Measurements from ENCODE around the gene DPM3.

Gene DPM3

DNA sequence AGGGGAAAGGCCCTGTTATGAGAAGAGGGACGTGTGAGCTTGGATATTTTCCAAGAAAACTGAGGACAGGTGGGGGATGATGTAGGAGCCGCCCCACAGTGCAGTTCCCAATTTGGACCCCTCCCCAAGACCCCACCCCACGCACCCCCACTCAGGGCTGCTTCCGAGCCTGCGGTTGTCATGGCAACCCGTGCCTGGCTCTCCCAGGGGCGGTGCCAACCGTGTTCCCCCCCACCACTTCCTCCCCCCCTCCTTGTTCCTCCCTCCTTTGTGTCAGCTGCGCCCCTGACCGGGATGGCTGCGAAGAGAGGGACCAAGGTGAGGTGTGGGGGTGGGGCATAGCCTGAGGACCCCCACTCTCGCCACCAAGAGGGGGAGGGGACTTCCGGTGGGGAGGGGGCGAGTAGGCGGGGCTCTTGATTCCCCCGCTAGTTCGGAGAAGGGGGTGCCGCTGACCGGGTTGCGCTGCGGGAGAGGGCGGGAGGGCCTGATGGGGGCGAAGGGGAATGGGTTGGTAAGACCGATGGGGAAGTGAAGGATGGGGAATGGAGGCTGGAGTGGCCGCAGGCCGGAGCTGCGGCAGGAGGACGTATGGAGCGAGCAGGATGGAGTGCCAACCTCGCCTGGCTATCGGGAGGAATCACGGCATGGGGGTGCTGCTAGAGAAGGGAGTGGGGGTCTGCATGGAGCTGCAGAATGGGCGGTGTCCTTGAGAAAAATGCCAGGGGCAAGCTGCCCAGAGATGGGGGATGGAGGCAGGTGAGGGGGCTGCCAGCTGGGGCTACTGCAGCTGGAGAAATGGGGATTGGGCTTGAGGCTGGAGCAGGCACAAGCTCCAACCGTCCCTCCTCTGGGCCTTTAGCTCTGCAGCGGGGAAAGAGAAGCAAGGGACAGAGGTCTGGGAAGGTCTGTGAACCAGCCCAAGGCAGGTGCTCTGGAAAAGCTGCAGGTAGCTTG lies 34.3 kb upstream of the DPM3 start:
- H3K4me3 ChIP-seq (ENCODE audit: low read depth, low read length) = peak overlapping the region; percentile 92
- DNase-seq (ENCODE audit: low read depth, low spot score) = peak; percentile 47
- no peak for TF ChIP-seq CTCF (IDR thresholded peaks at IDR 0.05; ENCODE audit: low read depth, low read length)

DNA sequence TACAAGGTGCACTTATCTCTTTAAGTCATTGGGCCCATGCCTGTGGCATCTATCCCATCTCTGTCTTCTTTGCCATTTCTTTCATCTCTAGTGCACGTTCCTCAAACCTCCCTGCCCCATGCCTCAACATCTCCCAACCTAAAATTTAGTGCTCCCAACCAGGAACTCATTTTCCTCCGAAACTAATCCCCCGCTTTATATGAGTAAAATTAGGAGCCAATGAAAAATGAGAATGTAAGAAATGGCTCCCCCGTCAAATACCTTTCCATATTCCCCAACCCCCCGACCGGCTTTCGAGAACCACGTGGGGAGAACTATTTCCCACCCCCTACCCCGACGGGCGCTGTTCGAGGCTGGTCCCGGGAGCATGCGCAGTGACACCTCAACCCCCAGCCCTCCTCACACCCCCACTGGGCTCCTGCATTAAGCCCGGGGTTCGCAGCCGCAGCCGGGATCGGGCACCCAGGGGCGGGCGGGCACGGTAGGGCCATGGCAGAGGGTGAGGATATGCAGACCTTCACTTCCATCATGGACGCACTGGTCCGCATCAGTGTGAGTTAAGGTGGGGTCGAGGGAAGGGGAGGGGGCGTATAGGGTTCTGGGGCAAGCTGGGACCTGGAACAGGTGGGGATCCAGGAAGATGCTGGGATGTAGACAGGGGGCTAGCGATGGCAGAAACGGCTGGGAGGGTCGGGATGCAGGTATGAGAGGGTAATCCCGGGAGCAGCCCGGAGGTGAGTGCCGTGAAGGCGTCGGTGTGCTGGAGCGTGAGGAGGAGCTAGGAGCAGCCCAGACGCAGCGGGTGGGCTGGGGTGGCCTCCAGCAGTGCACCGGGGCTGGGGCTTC lies 33.4 kb upstream of the DPM3 start, which contains the start of gene TRIM46:
Gene TRIM46, plus strand, starts transcription at position 372 of the 846 bp plus-strand sequence. Its CDS starts 118 bp downstream, at position 490.
- DNase-seq (ENCODE audit: low read depth, low spot score) = peak; percentile 68
- peak within 1 kb of the TSS; percentile 92 for H3K4me3 ChIP-seq (ENCODE audit: low read depth, low read length)
- no peak for TF ChIP-seq CTCF (IDR thresholded peaks at IDR 0.05; ENCODE audit: low read depth, low read length)
- in situ Hi-C loops (cut with HindIII; ENCODE audit: low sequenced_read_pairs) = no loop called here

More for the DNA sequence above, 34.3 kb upstream of the DPM3 start:
- in situ Hi-C loops (cut with HindIII; ENCODE audit: low sequenced_read_pairs) = no loop called here

- peak; percentile 96 for DNase-seq (ENCODE audit: low read depth, low spot score)
- peak; percentile 96 for TF ChIP-seq CTCF (IDR thresholded peaks at IDR 0.05; ENCODE audit: low read depth, low read length)
- H3K4me3 ChIP-seq (ENCODE audit: low read depth, low read length) = peak within 1 kb of the TSS; percentile 92
- in situ Hi-C loops (cut with HindIII; ENCODE audit: low sequenced_read_pairs) = no loop called here
These were observed 32.6 kb upstream of the DPM3 start, which contains the start of gene KRTCAP2 for GRCh38 chr1:155172732-155173477. TSS of gene KRTCAP2 (minus strand) at chr1:155173304. CDS start at chr1:155173224, 80 bp downstream.

GRCh38 chr1:155171836-155172731 lies 31.8 kb upstream of the DPM3 start:
- peak overlapping the region; percentile 92 for H3K4me3 ChIP-seq (ENCODE audit: low read depth, low read length)
- TF ChIP-seq CTCF (IDR thresholded peaks at IDR 0.05; ENCODE audit: low read depth, low read length) = no peak
- DNase-seq (ENCODE audit: low read depth, low spot score) = no peak
- in situ Hi-C loops (cut with HindIII; ENCODE audit: low sequenced_read_pairs) = no loop called here

DNA sequence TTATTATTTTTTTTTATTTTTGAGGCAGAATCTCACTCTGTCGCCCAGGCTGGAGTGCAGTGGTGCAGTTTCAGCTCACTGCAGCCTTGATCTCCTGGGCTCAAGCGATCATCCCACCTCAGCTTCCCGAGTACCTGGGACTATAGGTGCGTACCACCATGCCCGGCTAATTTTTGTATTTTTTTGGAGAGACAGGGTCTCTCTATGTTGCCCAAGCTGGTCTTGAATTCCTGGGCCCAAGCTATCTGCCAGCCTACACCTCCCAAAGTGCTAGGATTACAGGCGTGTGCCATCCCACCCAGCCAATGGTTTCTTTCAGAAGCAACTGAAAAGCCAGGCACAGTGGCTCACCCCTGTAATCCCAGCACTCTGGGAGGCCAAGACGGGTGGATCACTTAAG lies 30.5 kb upstream of the DPM3 start:
- in situ Hi-C loops (cut with HindIII; ENCODE audit: low sequenced_read_pairs) = no loop called here
- H3K4me3 ChIP-seq (ENCODE audit: low read depth, low read length) = no peak overlapping the region
- TF ChIP-seq CTCF (IDR thresholded peaks at IDR 0.05; ENCODE audit: low read depth, low read length) = no peak
- DNase-seq (ENCODE audit: low read depth, low spot score) = no peak
